ENCODE results near the gene COL27A1.

Gene COL27A1

DNA sequence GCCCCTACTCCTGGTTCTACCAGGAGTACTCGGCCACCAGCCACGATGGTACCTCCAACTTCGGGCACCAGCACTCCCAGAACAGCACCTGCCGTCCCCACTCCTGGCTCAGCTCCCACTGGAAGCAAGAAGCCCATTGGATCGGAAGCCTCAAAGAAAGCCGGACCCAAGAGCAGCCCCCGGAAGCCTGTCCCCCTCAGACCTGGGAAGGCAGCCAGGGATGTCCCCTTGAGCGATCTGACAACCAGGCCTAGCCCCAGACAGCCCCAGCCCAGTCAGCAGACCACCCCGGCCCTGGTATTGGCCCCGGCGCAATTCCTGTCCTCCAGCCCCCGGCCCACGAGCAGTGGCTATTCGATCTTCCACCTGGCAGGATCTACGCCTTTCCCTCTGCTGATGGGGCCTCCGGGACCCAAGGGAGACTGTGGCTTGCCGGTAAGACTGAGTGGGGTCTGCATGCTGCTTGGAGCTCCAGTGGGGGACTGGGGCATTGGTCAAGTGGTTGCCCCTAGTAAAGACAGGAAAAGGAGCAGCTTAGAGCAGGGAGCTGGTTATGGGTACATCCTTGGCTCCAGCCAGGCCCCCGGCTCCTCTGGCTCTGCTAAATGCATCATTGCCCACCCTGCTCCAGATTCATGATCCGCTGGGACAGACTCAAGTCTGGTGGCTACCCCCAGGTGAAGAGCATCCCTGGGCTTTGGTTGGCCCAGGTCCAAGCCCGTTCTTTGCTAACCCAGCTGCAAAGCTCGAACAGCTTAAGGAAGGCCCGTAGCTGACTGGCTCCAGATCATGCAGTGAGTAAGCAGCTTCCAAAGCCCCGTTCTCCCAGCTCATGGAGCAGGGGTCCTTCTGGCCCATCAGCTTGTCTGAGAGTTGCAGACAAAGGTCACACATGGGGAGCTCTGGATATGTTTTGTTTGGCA, 14.0 kb downstream of the COL27A1 start:
- no peak for DNase-seq

DNA sequence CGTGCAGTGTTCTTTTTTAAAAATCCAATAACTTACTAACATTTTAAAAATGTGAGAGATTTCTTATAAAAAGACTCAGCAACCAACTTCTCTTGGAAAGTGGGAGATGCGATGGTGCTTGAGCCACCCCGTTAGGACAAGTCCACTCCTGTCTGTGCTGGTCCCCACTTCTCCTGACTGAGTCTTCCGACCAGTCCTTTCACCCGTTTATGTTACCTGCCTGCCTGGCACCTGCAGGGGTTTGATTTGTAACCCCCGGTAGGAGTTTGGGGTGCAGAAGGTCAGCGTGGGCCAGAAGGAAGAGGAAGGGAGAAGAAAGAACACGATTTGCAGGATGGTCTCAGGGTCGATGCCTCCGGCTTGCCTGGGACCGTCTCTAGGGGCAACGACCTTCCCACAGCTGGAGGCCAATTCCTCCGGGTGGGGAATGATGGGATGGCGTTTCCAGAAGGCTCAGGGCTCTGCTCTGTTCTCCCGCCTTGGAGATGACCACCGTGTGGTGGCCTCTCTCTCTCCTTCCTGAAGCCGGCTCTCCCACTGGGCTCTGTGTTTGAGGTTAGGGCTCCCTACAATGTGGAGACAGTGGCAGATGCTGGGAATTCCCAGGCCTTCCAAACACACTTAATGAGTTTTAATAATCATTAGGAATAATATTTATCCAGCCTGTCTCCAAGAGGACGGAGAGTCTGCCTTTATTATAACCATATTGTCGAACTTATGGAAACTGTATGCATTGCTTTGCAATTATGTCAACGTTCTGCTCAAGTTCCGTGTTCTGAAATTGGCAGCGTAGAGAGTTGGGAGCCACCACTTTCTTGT, 14.8 kb downstream of the COL27A1 start:
- no peak for DNase-seq

DNA sequence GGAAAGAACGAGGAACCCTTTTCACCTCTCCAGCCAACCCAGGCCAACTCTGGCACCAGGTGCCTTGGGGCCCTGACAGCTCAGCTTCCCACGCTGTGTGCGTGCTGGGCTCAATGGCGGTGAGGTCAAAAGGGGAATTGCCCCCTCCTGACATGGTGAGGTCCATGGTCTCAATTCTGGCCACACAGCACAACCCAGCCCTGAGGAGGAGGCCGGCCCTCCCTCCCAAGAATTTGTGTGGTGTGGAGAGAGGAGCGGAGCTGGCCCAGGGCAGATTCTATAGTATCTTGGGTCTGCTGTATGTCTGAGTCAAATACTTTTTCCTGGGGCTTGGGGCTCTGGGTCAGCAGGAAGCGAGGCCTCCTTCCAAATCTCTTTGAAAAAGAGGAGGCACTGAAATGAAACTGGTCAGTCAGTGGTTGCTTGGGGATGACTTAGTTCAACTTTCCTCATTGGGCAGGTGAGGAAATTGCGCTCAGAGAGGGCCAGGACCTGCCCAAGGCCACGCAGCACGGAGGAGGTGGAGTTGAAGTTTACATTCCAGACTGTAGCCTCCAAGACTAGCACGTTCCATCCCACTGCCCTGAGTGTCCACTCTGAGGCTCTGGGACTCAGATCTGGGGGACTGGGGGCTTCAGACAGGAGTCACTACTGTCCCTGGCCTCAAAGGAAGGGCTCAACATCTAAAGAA, 15.6 kb downstream of the COL27A1 start:
- DNase-seq: no peak

DNA sequence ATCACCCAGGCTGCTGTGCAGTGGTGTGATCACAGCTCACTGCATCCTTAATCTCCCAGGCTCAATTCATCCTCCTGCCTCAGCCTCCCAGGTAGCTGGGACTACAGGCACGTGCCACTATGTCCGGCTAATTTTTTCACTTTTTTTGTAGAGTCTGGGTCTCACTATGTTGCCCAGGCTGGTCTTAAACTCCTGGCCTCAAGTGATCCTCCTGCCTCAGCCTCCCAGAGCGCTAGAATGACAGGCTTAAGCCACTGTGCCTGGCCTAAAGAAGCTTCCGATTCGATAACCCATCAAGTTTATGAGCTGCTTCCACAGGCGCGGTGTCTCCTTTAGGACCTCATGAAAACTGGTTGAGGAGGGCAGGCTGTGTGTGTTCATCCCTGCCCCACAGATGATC, 16.2 kb downstream of the COL27A1 start:
- DNase-seq: no peak

DNA sequence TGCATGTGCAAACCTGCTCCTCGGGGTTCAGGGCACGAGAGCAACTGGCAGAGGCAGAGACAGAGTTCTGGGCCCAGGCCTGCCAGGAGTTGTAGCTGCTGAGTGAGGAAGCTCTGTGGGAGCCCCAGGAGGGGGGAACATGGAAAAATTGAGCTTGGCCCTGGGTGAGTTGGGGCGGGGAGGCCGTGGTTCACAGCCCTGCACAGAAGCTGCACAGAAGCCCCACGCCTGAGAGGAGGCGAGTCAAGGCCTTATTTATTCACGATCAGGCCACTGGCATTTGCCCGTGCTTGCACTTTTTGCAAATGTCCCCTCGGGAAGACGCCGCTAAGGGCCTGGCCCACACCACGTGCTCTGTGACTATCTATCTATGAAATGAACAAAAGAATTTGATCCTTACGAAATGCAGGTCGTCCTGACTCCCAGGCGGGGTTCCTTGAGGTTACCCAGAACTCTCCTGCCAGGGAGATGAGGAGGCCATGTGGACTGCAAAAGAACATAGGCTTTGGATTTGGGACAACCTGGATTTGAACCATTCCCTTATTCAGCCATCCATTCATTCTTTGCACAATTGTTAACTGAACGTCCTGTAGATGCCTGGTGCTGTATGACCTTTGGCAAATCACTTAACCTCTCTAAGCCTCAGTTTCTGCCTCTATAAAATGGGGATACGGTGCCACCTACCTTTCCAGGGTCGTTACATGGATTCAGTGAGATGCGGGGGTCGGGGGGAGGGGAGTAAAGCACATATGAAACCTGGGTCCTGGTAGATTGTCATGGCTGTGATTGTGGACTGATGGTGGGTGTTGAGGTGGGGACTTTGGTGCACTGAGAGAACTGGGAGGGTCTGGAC, 17.9 kb downstream of the COL27A1 start:
- no peak for DNase-seq

DNA sequence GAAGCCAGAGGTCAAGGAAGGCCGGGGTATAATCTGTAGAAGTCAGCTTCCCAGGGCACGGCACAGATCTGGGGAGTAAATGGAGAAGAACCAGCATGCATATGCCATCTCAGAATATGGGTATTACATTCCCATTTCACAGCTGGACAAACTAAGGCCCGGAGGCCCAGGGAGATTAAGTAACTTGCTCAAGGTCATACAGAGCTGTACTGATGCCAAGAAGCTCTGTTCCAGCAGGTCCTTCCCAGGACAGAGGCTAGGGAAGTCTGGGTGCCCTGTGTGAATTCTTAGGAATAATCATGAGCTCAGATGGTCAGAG, 19.2 kb downstream of the COL27A1 start:
- DNase-seq: no peak

DNA sequence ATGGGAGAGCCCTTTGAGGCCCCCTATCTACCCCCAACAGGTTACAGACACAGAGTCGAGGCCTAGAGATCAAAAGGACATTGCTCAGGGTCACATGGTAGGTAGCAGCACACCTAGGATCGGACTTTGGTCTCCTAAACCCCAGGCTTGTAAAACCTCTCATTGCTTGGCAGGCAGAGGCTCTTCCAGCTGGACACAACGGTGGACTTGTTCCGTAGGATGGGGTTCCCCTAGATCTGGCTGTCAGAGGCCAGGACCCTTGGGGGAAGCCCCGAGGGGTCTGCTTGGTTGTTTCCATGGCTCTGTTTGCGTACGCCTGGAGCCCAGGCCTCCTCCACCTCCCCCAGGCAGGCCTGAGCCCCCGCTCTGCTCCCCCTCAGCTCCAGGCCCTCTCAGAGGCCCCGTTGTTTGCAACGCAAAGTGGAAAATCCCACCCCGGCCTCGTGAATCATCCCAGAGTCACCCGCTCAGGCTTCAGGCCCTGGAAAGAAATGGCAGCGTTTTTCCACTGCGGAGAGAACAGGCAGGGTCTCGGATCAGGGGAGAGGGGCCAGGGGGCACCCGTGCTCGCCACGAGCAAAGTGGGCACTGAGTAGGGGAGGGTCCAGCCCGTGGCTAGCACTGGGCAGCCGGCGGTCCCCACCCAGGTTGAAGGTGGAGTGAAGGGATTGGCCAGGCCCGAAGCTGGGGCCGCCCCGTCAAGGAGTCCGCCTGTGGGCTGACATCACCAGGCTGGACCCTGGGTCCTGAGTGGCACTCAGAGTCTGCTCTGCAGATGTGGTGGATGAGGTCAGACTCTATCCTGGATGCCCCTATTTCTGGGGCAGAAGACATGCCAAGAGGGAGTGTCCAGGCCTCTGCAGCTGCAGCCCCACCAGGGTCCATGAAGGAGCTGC, 19.8 kb downstream of the COL27A1 start:
- DNase-seq: no peak

DNA sequence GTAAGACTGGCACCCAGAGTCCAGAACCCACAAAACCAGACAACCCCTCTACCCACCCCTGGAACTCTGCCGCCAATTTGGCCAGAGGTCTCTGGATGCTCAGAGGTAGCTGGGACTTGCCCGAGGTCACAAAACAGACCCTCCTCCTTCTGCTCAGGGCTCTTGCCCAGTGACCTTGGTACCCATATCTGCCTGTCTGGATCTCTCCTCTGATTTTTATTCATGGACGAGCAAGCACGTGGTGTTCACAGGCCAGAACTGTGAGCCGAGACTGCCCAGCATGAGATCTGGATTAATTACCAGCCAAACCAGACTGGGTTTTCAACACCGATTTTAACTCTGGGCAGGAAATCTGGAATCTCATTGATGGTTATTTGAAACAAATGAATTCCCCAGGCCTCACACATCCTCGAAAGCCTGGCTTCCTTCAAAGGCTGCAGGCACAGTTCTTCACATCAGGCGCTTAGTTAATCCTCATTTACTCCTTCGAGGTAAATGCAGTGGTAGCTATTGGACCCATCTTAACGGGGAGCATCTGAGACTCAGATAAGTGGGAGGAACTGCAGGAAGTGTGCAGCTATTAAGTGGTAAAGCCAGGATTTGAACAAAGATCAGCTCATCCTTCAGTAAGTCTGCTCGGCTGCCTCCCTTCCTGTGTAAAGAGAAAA, 21.4 kb downstream of the COL27A1 start:
- no peak for DNase-seq

DNA sequence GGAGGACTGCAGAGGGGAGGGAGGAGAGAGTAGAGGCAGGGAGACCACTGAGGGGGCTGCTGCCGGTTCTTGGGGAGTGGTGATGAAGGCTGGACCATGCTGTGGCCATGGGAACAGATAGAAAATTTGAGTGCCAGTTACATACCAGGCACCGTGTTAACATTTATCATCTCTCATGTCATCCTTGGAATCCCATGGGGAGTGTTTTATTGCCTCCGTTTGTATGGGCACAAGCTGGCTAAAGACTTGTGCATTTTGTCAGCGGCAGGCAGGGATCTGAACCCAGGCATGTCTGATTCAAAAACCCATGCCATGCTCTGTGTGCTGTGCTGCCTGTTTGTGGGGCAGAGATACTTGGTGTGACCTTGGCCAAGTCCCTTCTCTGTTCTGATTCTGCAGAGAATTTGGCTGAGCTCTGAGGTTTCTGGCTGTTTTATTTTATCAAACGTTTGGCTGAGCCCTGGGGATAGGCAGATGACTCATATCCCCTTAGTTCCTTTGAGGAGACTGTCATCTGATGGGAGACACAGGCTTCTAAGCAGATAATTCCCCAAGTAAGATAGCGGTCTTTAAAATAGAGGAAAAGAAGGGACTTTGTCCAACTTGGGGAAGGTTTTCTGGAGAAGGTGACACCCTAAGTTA, 22.2 kb downstream of the COL27A1 start:
- DNase-seq: no peak

DNA sequence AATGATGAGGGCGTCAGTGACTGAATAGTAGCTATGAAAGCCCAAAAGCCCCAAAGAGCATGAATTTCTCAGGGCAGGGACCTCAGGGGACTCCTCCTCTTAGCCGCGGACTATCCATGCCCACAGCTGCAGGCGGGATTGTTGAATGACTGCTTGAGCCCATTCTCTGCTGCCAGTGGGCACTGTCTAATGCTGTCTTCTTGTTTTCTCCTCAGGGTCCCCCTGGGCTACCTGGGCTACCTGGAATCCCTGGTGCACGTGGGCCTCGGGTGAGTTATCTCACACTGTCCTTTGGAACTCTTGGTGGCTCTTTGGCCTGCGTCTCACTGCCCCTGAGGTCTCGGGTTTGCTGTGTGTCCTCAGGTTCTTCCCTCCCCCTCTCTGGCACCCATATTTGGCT, 22.7 kb downstream of the COL27A1 start:
- no peak for DNase-seq

DNA sequence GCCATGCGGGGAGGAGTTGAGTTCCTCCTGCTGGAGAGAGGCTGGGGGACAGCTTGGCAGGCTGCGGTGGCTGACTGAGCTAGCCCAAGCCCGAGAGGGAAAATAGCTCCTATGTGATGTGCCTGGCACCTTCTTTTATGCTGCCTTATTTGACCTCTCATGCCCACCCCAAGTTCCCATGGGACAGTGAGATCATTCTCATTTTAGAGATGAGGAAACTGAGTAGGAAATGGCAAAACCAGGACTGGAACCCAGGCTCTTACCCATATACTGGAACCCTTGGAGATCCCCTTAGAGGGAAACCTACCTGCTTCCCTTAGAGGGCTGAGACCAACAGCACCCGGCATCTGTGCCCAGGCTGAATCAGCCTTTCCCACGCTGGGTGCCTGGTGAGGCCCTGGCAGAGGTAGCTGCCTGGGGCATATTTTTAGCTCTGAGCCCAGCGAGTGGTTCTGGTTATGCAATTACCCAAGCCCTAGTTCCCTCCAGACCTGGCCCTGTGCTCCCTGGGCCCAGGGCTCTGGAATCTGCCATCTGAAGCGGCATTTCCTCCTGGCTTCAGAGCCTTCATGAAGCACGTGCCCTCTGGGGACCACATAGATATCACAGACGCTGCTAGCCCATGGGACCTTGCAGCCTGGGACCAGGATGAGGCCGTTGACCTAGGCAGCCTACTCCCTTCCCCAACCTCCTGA, 23.6 kb downstream of the COL27A1 start:
- DNase-seq: no peak

DNA sequence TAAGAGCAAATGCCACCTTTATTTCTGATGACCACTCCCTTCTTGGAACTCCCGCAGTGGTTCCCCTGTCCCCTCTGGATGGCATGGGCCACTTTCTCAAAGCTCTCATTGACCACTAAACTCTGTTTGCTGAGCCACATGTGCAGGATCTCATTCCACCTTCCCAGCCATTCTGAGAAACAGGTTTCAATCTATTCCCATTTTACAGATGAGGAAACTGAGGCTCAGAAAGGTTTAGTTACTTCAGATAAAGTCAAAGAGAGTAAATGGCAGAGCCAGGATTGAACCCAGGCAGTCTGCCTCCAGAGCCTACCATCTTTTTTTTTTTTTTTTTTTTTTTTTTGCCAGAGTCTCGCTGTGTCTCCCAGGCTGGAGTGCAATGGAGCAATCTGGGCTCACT, 24.2 kb downstream of the COL27A1 start:
- DNase-seq: no peak

DNA sequence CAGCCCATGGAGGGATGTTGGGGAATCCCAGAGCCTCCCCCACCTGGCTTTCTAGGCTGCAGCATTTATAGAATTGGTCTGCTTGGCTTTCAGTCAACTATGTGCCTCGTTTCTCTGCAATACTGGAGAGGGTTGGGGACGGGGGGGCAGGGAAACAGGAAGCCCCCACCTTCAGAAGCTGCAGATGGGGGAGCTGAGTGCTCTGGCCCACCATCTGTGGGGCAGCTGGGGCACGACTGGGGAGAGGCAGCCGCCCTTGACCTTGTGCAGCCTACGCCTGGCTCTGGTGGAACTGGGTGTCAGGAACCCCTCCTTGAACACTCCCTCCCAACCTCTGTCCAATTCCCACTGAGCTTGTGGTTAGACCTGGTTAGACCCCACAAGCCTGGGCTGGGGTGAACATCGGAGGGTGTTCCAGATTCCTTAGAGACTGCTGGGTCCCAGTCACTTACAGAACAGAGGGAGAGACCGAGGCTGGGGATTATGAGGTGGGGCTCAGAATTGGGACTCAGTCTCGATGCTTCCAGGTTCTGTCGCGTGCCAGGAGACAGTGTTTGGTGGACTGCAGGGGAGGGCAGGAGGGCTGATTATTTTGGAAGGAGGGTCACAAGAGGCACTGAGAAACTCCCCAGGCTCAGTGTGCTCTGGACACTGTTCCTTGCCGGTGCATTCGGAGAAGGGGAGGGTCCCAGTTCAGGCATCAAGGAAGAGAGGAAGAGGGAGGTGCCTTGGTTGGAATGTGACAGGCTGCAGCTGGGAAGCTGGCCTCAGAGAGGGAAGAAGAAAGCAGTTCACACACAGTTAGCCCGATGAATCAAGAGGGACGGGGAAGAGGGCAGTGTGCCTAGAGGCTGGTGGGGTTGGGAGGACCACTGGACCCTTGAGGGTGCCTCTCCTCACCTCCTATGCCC, 25.6 kb downstream of the COL27A1 start:
- DNase-seq: no peak

DNA sequence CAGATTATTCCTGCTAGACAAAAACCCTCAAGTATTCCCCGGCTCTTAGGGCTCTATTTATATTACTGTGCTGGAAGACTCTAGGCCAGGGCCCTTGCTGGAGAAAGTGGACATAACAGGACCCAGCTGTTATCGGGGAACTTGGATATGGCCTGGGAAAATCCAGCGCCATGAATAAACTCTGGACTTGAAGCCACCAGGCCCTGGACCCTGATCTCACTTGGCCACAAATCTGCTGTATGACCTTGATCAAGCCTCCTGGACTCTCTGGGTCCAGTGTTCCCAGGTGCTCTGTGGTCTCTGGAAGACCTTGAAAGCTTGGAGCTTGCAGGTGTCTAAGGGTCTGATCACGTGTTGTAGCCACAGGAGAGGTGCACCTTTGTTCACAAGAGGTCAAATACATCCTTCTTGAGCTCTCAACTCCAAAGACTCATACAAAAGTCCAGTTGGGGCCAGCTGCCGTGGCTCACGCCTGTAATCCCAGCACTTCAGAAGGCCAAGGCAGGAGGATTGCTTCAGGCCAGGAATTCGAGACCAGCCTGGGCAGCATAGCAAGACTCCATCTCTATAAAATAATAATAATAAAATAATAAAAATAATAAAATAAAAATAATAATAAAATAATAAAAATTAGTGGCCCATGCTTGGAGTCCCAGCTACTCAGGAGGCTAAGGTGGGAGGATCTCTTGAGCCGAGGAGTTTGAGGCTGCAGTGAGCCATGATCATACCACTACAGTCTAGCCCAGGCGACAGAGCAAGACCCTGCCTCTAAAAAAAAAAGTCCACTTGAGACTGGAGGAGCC, 26.5 kb downstream of the COL27A1 start:
- DNase-seq: no peak

DNA sequence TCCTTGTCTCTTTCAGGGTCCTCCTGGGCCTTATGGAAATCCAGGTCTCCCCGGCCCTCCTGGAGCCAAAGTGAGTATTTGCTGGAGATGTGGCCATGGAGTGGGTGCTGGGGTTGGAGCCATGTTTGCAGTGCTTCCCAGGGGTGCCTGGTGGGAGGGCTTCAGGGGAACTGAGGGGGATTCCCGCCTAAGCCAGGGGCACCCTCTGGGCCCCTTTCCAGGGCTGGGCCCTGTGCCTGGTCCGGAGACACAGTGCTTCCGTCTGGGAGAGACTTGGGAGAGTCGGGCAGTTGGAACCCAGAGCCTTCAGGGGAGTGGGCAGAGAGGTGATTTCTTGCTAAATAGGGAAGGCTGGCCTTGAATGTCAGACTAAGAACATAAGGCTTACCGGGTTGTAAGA, 27.7 kb downstream of the COL27A1 start:
- DNase-seq: no peak

DNA sequence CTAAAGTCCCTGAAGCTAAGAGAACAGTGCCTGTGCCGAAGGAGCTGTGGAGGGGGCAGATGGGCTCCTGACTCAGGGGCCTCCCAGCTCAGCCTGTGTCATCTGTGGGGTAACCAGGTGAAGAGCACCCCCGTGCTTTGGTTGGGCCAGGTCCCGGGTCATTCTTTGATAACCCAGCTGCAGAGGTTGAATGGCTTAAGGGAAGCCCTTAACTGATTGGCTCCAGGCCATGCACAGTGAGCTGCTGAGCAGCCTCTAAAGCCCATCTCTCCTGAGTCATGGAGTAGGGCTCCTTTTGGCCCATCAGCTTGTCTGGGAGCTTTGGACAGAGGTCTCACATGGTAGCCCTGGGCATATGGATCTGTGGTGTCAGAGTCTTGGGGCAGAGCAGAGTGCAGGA, 28.7 kb downstream of the COL27A1 start:
- DNase-seq: no peak

DNA sequence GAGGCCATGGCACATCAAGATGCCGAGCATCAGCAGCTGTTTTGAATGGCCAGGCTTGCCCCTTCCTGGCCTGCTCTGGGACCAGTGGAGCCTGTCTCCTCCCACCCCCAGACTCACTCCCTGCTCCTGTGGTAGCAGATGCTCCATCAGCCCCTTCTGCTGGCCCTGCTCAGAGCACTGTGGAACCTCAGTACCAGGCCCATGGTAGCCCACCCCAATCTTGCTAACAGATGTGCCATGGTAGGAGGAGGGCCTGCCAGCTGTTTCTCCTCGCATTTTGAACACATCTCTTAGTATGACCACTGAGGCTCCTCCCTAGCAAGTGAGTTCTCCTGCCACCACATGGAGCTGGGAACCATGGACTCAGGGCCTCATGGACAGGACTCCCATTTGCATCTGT, 29.5 kb downstream of the COL27A1 start:
- no peak for DNase-seq
